CD4-positive, alpha-beta memory T cell (primary cell): ENCODE results near the gene COG2. TPM values are rescaled to one million over a fixed set of nuclear protein-coding genes. Genes with fewer than 3 reads are reported as not detected.

Source experiments
- CTCF ChIA-PET: fragments of 350-600 bp; sonication (Branson Sonifier 250); formaldehyde crosslinking; loops from one replicate; lab custom pipeline; 2021; ENCODE audit warnings: inconsistent platforms; ENCODE audit not compliant: partially characterized antibody; lab: Charles Lee
- POLR2A ChIA-PET: fragments of 350-600 bp; sonication (Branson Sonifier 250); formaldehyde crosslinking; loops from one replicate; lab custom pipeline; 2021; ENCODE audit not compliant: partially characterized antibody; lab: Charles Lee
- DNase-seq, 5 donors: peaks; one replicate each; pipeline versions ENCODE4 v3.0.0 to v3.0.0-alpha.2; 2020 to 2022; ENCODE audit warnings: mixed read lengths in 1 of 5
- H3K27ac ChIP-seq: one replicate; pipeline ENCODE4 v1.7.0; 2013; ENCODE audit warnings: low read depth, low read length
- H3K27me3 ChIP-seq: 2 replicates; pipeline ENCODE4 v1.7.0; 2013; ENCODE audit warnings: mild to moderate bottlenecking, low read length, moderate library complexity; ENCODE audit not compliant: insufficient read depth
- H3K36me3 ChIP-seq: 2 replicates; pipeline ENCODE4 v1.7.0; 2013; ENCODE audit warnings: mild to moderate bottlenecking, low read length, moderate library complexity; ENCODE audit not compliant: insufficient read depth
- H3K4me1 ChIP-seq: 2 replicates; pipeline ENCODE4 v1.7.0; 2013; ENCODE audit warnings: mild to moderate bottlenecking, low read length, moderate library complexity; ENCODE audit not compliant: insufficient read depth
- H3K4me3 ChIP-seq, 2 donors: one replicate each; pipeline ENCODE4 v1.7.0; 2013; ENCODE audit warnings: low read length in 2 of 2, mild to moderate bottlenecking in 1 of 2
- H3K9me3 ChIP-seq, 2 donors: one replicate each; pipeline ENCODE4 v1.7.0; 2013; ENCODE audit warnings: low read length in 2 of 2, control low read depth in 1 of 2; ENCODE audit not compliant: control insufficient read depth in 1 of 2
- H3K27ac Mint-ChIP-seq, 7 donors: one replicate each; pipeline ENCODE4 v1.8.0; 2020 to 2021; ENCODE audit warnings: mixed read lengths in 7 of 7, mild to moderate bottlenecking in 6 of 7, inconsistent platforms in 3 of 7, moderate library complexity in 3 of 7
- H3K27me3 Mint-ChIP-seq, 2 donors: one replicate each; pipeline ENCODE4 v1.8.0; 2020 to 2021; ENCODE audit warnings: mixed read lengths in 2 of 2
- H3K36me3 Mint-ChIP-seq, 2 donors: one replicate each; pipeline ENCODE4 v1.8.0; 2020 to 2021; ENCODE audit warnings: mixed read lengths in 2 of 2, inconsistent platforms in 1 of 2, mild to moderate bottlenecking in 1 of 2
- H3K4me1 Mint-ChIP-seq, 4 donors: one replicate each; pipeline ENCODE4 v1.8.0; 2020 to 2021; ENCODE audit warnings: mixed read lengths in 4 of 4, mild to moderate bottlenecking in 1 of 4
- H3K4me3 Mint-ChIP-seq, 8 donors: one replicate each; pipeline ENCODE4 v1.8.0; 2020 to 2021; ENCODE audit warnings: mixed read lengths in 8 of 8, mild to moderate bottlenecking in 7 of 8, moderate library complexity in 6 of 8, inconsistent platforms in 3 of 8
- H3K9me3 Mint-ChIP-seq, 8 donors: one replicate each; pipeline ENCODE4 v1.8.0; 2020 to 2021; ENCODE audit warnings: mixed read lengths in 8 of 8, mild to moderate bottlenecking in 5 of 8, inconsistent platforms in 3 of 8, moderate library complexity in 1 of 8
- intact Hi-C: fragments of 100-400 bp; cut with micrococcal nuclease; formaldehyde crosslinking; loops from one replicate; pipeline ENCODE4 v1.15.1; 2023
- polyA plus RNA-seq, 2 donors: library from polyadenylated mRNA; unstranded; fragments of 300-500 nt; fragmentation: Illumina TruSeq; gene quantifications; one replicate each; pipeline ENCODE4 v1.2.3, GENCODE V29; 2021
- total RNA-seq, 2 experiments: library from RNA; stranded (reverse); gene quantifications; one replicate each; pipeline ENCODE4 v1.2.3, GENCODE V29; 2021

Gene COG2
- total and polyA plus RNA-seq, 4 experiments from 2014 or later: 28.8 to 44.6 (median 36.1) TPM

DNA sequence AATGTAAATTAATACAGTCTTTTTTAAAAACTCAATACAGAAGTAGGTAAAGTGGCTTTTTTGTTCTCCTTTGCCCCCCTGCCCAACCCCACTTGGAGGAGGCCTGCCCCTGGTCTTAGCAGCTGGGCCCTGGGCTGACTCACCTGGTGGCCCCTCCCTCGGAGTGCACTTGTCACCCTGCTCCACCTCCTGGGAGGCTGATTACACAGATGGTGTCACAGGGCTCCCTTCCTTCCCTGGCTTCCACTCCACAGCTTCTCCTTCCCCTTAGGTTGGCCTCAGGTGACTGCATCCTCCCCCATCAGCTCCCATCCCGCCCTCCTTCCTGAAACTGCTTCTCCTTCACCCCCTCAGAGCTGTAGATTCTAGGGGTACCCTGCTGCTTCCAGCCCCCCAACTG is 93.2 kb downstream of the COG2 start:
- intact Hi-C loops: no loop called here
- H3K4me3 Mint-ChIP-seq: no peak overlapping the region
- Histone ChIP-seq H3K4me1 (no peaks in the 10 kb centered on the region), H3K4me3 (no peak overlapping the region), H3K9me3 (no peaks in the 10 kb centered on the region), H3K27me3 (no peaks in the 10 kb centered on the region), H3K27ac (no peak overlapping the region), H3K36me3 (no peaks in the 10 kb centered on the region)
- peaks cover 0 to 7% (median 0%) of the 10 kb centered on the region in 8 donors for H3K9me3 Mint-ChIP-seq
- H3K36me3 Mint-ChIP-seq: no peaks in the 10 kb centered on the region
- ChIA-PET POLR2A (no interaction called here), CTCF (no interaction called here)
- no peak for DNase-seq
- H3K27me3 Mint-ChIP-seq: peaks cover 10% of the 10 kb centered on the region in 2 donors
- no peaks in the 10 kb centered on the region for H3K4me1 Mint-ChIP-seq
- no peak overlapping the region for H3K27ac Mint-ChIP-seq

DNA sequence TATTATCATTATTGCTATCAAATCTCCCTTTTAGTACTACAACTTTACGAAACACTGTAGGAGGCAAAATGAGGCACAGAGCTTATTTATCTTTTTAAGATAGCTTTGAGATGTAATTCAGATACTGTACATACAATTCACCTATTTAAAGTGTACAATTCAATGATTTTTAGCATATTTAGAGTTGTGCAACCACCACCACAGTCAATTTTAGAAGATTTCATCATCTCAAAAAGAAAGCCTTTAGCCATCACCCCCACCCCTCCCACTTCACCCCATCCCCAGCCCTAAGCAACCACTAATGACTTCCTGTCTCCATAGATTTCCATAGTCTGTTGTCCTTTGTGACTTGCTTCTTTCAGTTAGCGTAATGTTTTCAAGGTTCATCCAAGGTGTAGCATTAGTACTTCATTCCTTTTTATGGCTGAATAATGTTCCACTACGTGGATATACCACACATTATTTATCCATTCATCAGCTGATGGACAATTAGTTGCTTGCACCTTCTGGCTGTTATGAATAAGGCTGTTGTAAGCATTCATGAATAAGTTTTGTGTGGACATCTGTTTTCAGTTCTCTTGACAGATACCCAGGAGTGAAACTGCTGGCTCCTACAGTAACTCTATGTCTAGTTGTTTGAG is 95.5 kb downstream of the COG2 start:
- Histone ChIP-seq H3K36me3 (no peaks in the 10 kb centered on the region), H3K27ac (no peak overlapping the region), H3K4me1 (no peaks in the 10 kb centered on the region), H3K9me3 (no peaks in the 10 kb centered on the region), H3K4me3 (no peak overlapping the region), H3K27me3 (no peaks in the 10 kb centered on the region)
- H3K9me3 Mint-ChIP-seq: peaks cover 0 to 7% (median 0%) of the 10 kb centered on the region in 8 donors
- no peak overlapping the region for H3K4me3 Mint-ChIP-seq
- ChIA-PET CTCF (interaction anchor here (0.8 kb wide), 1 partner anchor 13 kb away, joined by 3 read pairs; no protein-coding TSS in a partner anchor), POLR2A (no interaction called here)
- DNase-seq: no peak
- H3K4me1 Mint-ChIP-seq: no peaks in the 10 kb centered on the region
- no peaks in the 10 kb centered on the region for H3K36me3 Mint-ChIP-seq
- H3K27ac Mint-ChIP-seq: no peak overlapping the region
- intact Hi-C loops: no loop called here
- peaks cover 7 to 15% of the 10 kb centered on the region in 2 donors for H3K27me3 Mint-ChIP-seq

DNA sequence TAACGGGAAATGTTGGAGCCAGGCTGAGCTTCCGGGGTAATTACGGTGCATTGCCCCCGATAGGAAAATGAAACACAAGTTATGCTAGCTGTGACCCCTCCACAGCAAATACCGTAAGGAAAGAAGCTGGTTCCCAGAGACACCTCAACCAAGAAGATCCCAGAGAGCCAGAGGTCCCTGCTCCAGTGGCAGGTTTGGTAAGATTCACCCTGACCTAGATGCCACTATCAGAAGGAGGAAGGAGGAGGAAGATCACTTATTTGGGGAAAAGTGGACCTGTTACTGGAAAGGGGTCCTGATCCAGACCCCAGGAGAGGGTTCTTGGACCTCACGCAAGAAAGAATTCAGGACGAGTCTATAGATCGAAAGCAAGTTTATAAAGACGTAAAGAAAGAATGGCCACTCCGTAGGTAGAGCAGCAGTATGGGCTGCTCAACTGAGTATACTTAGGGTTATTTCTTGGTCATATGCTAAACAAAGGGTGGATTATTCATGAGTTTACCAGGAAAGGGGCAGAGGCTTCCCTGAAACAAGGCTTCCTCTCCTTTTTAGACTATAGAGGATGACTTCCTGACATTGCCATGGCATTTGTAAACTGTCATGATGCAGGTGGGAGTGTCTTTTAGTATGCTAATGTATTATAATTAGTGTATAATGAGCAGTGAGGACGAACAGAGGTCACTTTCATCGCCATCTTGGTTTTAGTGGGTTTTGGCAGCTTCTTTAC is 97.4 kb downstream of the COG2 start:
- H3K9me3 ChIP-seq: no peaks in the 10 kb centered on the region
- H3K36me3 ChIP-seq: no peaks in the 10 kb centered on the region
- intact Hi-C loops: no loop called here
- Mint-ChIP-seq H3K27me3 (peaks cover 7 to 18% of the 10 kb centered on the region in 2 donors), H3K4me1 (peaks cover 0 to 4% (median 0%) of the 10 kb centered on the region in 4 donors), H3K27ac (no peak overlapping the region), H3K36me3 (no peaks in the 10 kb centered on the region), H3K9me3 (peaks cover 0 to 7% (median 0%) of the 10 kb centered on the region in 8 donors), H3K4me3 (no peak overlapping the region)
- no peak for DNase-seq
- POLR2A ChIA-PET: no interaction called here
- no peak overlapping the region for H3K27ac ChIP-seq
- no peaks in the 10 kb centered on the region for H3K27me3 ChIP-seq
- no peaks in the 10 kb centered on the region for H3K4me1 ChIP-seq
- CTCF ChIA-PET: no interaction called here
- no peak overlapping the region for H3K4me3 ChIP-seq

Other genes with a start within 250 kb of the COG2 start
- not detected for gene PGBD5, start 216.1 kb upstream of the COG2 start, total RNA-seq
- not detected for gene PGBD5, start 216.1 kb upstream of the COG2 start, polyA plus RNA-seq
- gene AGT, start 71.6 kb downstream of the COG2 start, total RNA-seq: not detected
- gene AGT, start 71.6 kb downstream of the COG2 start, polyA plus RNA-seq: not detected
- not detected for gene CAPN9, start 104.9 kb downstream of the COG2 start, total RNA-seq
- under 1 TPM in 1 of 2 donors, not detected in 1; 0.24 TPM for gene CAPN9, start 104.9 kb downstream of the COG2 start, polyA plus RNA-seq
- 1 to 10 TPM; 4.2 to 4.4 TPM for gene C1orf198, start 226.0 kb downstream of the COG2 start, total RNA-seq
- gene C1orf198, start 226.0 kb downstream of the COG2 start, polyA plus RNA-seq: 1 to 10 TPM; 4.8 to 5.0 TPM